ENCODE results near the gene USP53. TPM values are rescaled to one million over a fixed set of nuclear protein-coding genes. Genes with fewer than 3 reads are reported as not detected.

The USP53 gene
- total and polyA plus RNA-seq, 12 donors: 12.5 to 64.6 (median 41.8) TPM

- H3K27me3 ChIP-seq: no peaks in the 10 kb centered on the region
- H3K9me3 ChIP-seq: peaks cover 0 to 15% (median 0%) of the 10 kb centered on the region in 11 donors
- peaks cover 0 to 26% (median 12%) of the 10 kb centered on the region in 9 donors for H3K4me1 ChIP-seq
- ATAC-seq (no peak), DNase-seq (no peak)
- intact Hi-C loops (cut with DNase I): no loop called here
- H3K27ac ChIP-seq: no peak overlapping the region
- H3K4me3 ChIP-seq: no peak overlapping the region
- WGBS, 2 donors: 79 to 83% methylated on average over 4 of the region's 4 CpGs
- TF ChIP-seq CTCF (IDR thresholded peaks at IDR 0.05): no peak
- peaks cover 0 to 79% (median 12%) of the 10 kb centered on the region in 9 donors for H3K36me3 ChIP-seq
Measured at GRCh38 chr4:119221412-119221811, 8.9 kb downstream of the USP53 start.

GRCh38 chr4:119227690-119228089, 15.2 kb downstream of the USP53 start:
- intact Hi-C loops (cut with DNase I): no loop called here
- Histone ChIP-seq H3K27ac (peak overlapping the region in 1 of 10 donors; percentile 11), H3K27me3 (no peaks in the 10 kb centered on the region), H3K9me3 (peaks cover 0 to 14% (median 0%) of the 10 kb centered on the region in 11 donors), H3K36me3 (peaks cover 0 to 42% (median 2%) of the 10 kb centered on the region in 9 donors), H3K4me1 (peaks cover 0 to 25% (median 6%) of the 10 kb centered on the region in 9 donors), H3K4me3 (no peak overlapping the region)
- DNase-seq (no peak), ATAC-seq (no peak)
- no peak for TF ChIP-seq CTCF (IDR thresholded peaks at IDR 0.05)

GRCh38 chr4:119228406-119228805, 15.9 kb downstream of the USP53 start:
- WGBS, 2 donors: 94 to 97% methylated on average over 3 of the region's 3 CpGs
- Histone ChIP-seq H3K27me3 (no peaks in the 10 kb centered on the region), H3K36me3 (peaks cover 0 to 35% (median 0%) of the 10 kb centered on the region in 9 donors), H3K9me3 (peaks cover 0 to 14% (median 0%) of the 10 kb centered on the region in 11 donors), H3K4me3 (no peak overlapping the region), H3K4me1 (peaks cover 0 to 32% (median 8%) of the 10 kb centered on the region in 9 donors), H3K27ac (no peak overlapping the region)
- intact Hi-C loops (cut with DNase I): no loop called here
- no peak for DNase-seq
- ATAC-seq: no peak
- no peak for TF ChIP-seq CTCF (IDR thresholded peaks at IDR 0.05)

GRCh38 chr4:119229908-119230687, 17.6 kb downstream of the USP53 start:
- ATAC-seq (peak in 1 of 8 donors; percentile 7), DNase-seq (no peak)
- Histone ChIP-seq H3K9me3 (peaks cover 0 to 8% (median 0%) of the 10 kb centered on the region in 11 donors), H3K4me1 (peaks cover 0 to 49% (median 21%) of the 10 kb centered on the region in 9 donors), H3K36me3 (peaks cover 0 to 25% (median 0%) of the 10 kb centered on the region in 9 donors), H3K27me3 (no peaks in the 10 kb centered on the region), H3K27ac (peak overlapping the region in 1 of 10 donors; percentile 17), H3K4me3 (no peak overlapping the region)
- 82 to 88% methylated on average over 4 of the region's 4 CpGs for WGBS, 2 donors
- TF ChIP-seq CTCF (IDR thresholded peaks at IDR 0.05): no peak
- intact Hi-C loops (cut with DNase I): no loop called here
